ENCODE results near the gene ZNF274. TPM values are rescaled to one million over a fixed set of nuclear protein-coding genes. Genes with fewer than 3 reads are reported as not detected.

Gene ZNF274
- total RNA-seq, 1 experiment from 2014 or later: 15.4 TPM

DNA sequence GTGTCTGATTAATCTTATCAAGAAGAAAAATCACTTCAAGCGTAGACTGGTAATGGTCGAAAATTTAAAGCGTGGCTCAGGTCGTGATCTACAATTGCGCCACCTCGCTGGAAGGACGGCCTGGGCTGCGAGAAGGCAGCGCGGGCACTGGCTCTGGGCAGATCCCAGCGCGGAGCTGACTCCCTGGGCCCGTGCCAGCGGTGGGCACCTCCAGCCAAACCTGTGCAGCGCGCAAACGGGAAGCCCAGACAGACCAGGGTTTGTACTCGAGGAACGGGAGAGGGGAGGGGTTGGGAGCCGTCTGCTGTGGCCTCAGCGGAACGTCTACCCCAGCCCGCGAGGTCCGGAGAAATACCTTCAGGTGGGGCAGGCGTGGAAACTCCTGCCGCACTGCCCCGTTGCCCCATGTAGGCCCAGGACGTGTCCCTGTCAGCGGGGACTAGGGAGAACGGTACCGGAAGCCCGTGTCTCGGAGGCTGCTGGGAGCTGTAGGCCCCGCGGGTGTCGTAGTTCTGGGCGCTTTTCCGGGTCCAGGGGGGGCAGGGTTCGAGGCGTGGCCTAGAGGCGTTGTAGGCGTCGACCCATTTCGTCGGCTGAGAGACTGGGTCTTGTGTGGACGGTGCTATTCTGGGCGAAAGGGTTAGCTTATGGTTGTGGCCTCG lies 21.1 kb downstream of the ZNF274 start:
- intact Hi-C loops (cut with micrococcal nuclease): no loop called here
- no peak overlapping the region for H3K4me2 ChIP-seq (ENCODE audit: low read length)
- H3K27ac ChIP-seq (ENCODE audit: low read length): no peak overlapping the region
- no peak overlapping the region for H2AFZ ChIP-seq (ENCODE audit: low read length)
- ChIA-PET CTCF (no interaction called here), POLR2A (ENCODE audit: unreplicated experiment) (no interaction called here)
- no peaks in the 10 kb centered on the region for H4K20me1 ChIP-seq (ENCODE audit: low read length)
- H3K36me3 ChIP-seq (ENCODE audit: low read depth, low read length): peaks cover 99% of the 10 kb centered on the region
- no TSS peak for BruUV-seq (replicated peaks)
- ATAC-seq (no peak), DNase-seq (no peak)
- H3F3A ChIP-seq (ENCODE audit: low read length, unreplicated experiment): no peaks in the 10 kb centered on the region
- no peak overlapping the region for H3K4me3 ChIP-seq (ENCODE audit: low read length)
- peaks cover 90% of the 10 kb centered on the region for H3K9me3 ChIP-seq (ENCODE audit: low read length)
- H3K9me2 ChIP-seq (replicated peaks; ENCODE audit: low read length): no peaks in the 10 kb centered on the region
- no peak overlapping the region for H3K9ac ChIP-seq (ENCODE audit: low read length)
- H3K27me3 ChIP-seq (ENCODE audit: low read length): no peaks in the 10 kb centered on the region
- no peaks in the 10 kb centered on the region for H3K4me1 ChIP-seq (ENCODE audit: insufficient read depth, low read length)
- no peak for TF ChIP-seq EZH2 (IDR thresholded peaks at IDR 0.05; ENCODE audit: low read length, unreplicated experiment)
- no peak for TF ChIP-seq EZH2phosphoT487 (IDR thresholded peaks at IDR 0.05; ENCODE audit: borderline replicate concordance, low read length)
- no peak for TF ChIP-seq CTCF (conservative IDR thresholded peaks at IDR 0.05; ENCODE audit: low read depth, low read length)
- no peaks in the 10 kb centered on the region for H3K79me2 ChIP-seq (ENCODE audit: low read length)

DNA sequence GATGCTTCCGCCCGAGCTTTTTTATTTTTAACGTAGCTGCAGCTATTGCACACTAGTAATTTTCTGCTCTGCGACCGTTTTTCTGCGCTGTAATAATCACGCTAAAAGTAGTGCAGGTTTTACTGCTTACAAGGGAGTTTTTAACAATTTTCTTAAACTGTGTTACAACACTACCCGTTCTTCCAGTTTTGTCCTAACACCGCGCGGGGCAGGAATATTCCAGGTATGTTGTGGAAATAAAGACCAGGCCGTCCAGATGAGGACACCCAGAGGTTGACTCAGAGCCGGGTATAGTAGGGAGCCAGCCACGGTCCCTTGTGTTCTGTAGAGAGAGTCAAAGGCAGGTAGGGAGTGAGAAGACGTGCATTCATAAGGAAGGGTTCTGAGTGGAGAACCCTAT lies 21.7 kb downstream of the ZNF274 start:
- Histone ChIP-seq H4K20me1 (ENCODE audit: low read length) (no peaks in the 10 kb centered on the region), H3K4me2 (ENCODE audit: low read length) (no peak overlapping the region), H3F3A (ENCODE audit: low read length, unreplicated experiment) (no peaks in the 10 kb centered on the region), H3K27ac (ENCODE audit: low read length) (no peak overlapping the region), H3K4me1 (ENCODE audit: insufficient read depth, low read length) (no peaks in the 10 kb centered on the region), H3K36me3 (ENCODE audit: low read depth, low read length) (peaks cover 99% of the 10 kb centered on the region), H3K9me2 (replicated peaks; ENCODE audit: low read length) (no peaks in the 10 kb centered on the region), H3K9ac (ENCODE audit: low read length) (no peak overlapping the region), H3K27me3 (ENCODE audit: low read length) (no peaks in the 10 kb centered on the region), H3K9me3 (ENCODE audit: low read length) (peaks cover 88% of the 10 kb centered on the region), H2AFZ (ENCODE audit: low read length) (no peak overlapping the region), H3K79me2 (ENCODE audit: low read length) (no peaks in the 10 kb centered on the region), H3K4me3 (ENCODE audit: low read length) (no peak overlapping the region)
- no peak for TF ChIP-seq CTCF (conservative IDR thresholded peaks at IDR 0.05; ENCODE audit: low read depth, low read length)
- no peak for TF ChIP-seq EZH2 (IDR thresholded peaks at IDR 0.05; ENCODE audit: low read length, unreplicated experiment)
- no peak for TF ChIP-seq EZH2phosphoT487 (IDR thresholded peaks at IDR 0.05; ENCODE audit: borderline replicate concordance, low read length)
- no TSS peak for BruUV-seq (replicated peaks)
- no peak for ATAC-seq
- intact Hi-C loops (cut with micrococcal nuclease): no loop called here
- CTCF ChIA-PET: no interaction called here
- no peak for DNase-seq
- POLR2A ChIA-PET (ENCODE audit: unreplicated experiment): no interaction called here

GRCh38 chr19:58209577-58209976 lies 26.7 kb downstream of the ZNF274 start:
- Histone ChIP-seq H3K9ac (ENCODE audit: low read length) (no peak overlapping the region), H2AFZ (ENCODE audit: low read length) (no peak overlapping the region), H3K36me3 (ENCODE audit: low read depth, low read length) (peaks cover 99% of the 10 kb centered on the region), H3K9me3 (ENCODE audit: low read length) (peaks cover 88% of the 10 kb centered on the region), H3K79me2 (ENCODE audit: low read length) (no peaks in the 10 kb centered on the region), H3K4me2 (ENCODE audit: low read length) (no peak overlapping the region), H3K9me2 (replicated peaks; ENCODE audit: low read length) (no peaks in the 10 kb centered on the region), H4K20me1 (ENCODE audit: low read length) (no peaks in the 10 kb centered on the region), H3K4me1 (ENCODE audit: insufficient read depth, low read length) (no peaks in the 10 kb centered on the region), H3K4me3 (ENCODE audit: low read length) (no peak overlapping the region), H3K27ac (ENCODE audit: low read length) (no peak overlapping the region), H3K27me3 (ENCODE audit: low read length) (no peaks in the 10 kb centered on the region), H3F3A (ENCODE audit: low read length, unreplicated experiment) (no peaks in the 10 kb centered on the region)
- no TSS peak for BruUV-seq (replicated peaks)
- ChIA-PET CTCF (no interaction called here), POLR2A (ENCODE audit: unreplicated experiment) (no interaction called here)
- TF ChIP-seq EZH2phosphoT487 (IDR thresholded peaks at IDR 0.05; ENCODE audit: borderline replicate concordance, low read length) (no peak), CTCF (conservative IDR thresholded peaks at IDR 0.05; ENCODE audit: low read depth, low read length) (no peak), EZH2 (IDR thresholded peaks at IDR 0.05; ENCODE audit: low read length, unreplicated experiment) (no peak)
- intact Hi-C loops (cut with micrococcal nuclease): no loop called here
- no peak for ATAC-seq
- no peak for DNase-seq

All from PC-3 (cell line).